Activated CD4-positive, alpha-beta T cell treated with anti-CD3 and anti-CD28 coated beads for 4 hours (primary cell): ENCODE measurements around the gene NAGA.
A peak's percentile ranks its signal among the peaks of the same experiment; 100 is the strongest.
"Not testable (repeated sequence)": the region's sequence is repeated elsewhere in the genome, so short reads cannot be mapped to it uniquely, and the experiment has no call there.

Source experiments
- DNase-seq, 2 donors: peaks; one replicate each; pipeline ENCODE4 v3.0.0-alpha.2; 2020

The NAGA gene

GRCh38 chr22:42070517-42071422, at the start of gene NAGA:
TSS of gene NAGA (minus strand) at chr22:42070812. CDS start at chr22:42070297, 515 bp downstream.
- DNase-seq: peak; percentile 81 to 89

- DNase-seq: no peak
These were observed 46.3 kb upstream of the NAGA start for GRCh38 chr22:42116848-42117424.

GRCh38 chr22:42115420-42115830, 44.8 kb upstream of the NAGA start:
- DNase-seq: not testable (repeated sequence)

- no peak for DNase-seq
These were observed 44.1 kb upstream of the NAGA start for GRCh38 chr22:42114721-42115120.

- not testable (repeated sequence) for DNase-seq
These were observed 42.2 kb upstream of the NAGA start for GRCh38 chr22:42112793-42113192.

- DNase-seq: no peak
These were observed 41.2 kb upstream of the NAGA start for GRCh38 chr22:42111798-42112197.

- DNase-seq: no peak
These were observed 38.2 kb upstream of the NAGA start for GRCh38 chr22:42108848-42109247.

GRCh38 chr22:42104332-42104860, 33.8 kb upstream of the NAGA start:
- not testable (repeated sequence) for DNase-seq

- DNase-seq: no peak
These were observed 30.6 kb upstream of the NAGA start for GRCh38 chr22:42101199-42101598.

GRCh38 chr22:42091455-42091782, 20.8 kb upstream of the NAGA start:
- DNase-seq: no peak

- peak; percentile 96 to 98 for DNase-seq
These were observed 20.2 kb upstream of the NAGA start, which contains the start of gene NDUFA6 for GRCh38 chr22:42090596-42091454. TSS of gene NDUFA6 (minus strand) at chr22:42090772. CDS start at chr22:42090744, 28 bp downstream.

GRCh38 chr22:42086051-42086450, 15.4 kb upstream of the NAGA start:
- DNase-seq: no peak

GRCh38 chr22:42084874-42085273, 14.3 kb upstream of the NAGA start:
- DNase-seq: no peak

- DNase-seq: no peak
These were observed 12.5 kb upstream of the NAGA start for GRCh38 chr22:42083119-42083518.

- DNase-seq: no peak
These were observed 9.7 kb upstream of the NAGA start for GRCh38 chr22:42080287-42080686.

- peak; percentile 98 to 100 for DNase-seq
These were observed 9.0 kb upstream of the NAGA start, which contains the start of gene SMDT1 for GRCh38 chr22:42079319-42080251. TSS of gene SMDT1 (plus strand) at chr22:42079700. CDS start at chr22:42079769, 69 bp downstream.

- DNase-seq: no peak
These were observed 8.1 kb upstream of the NAGA start for GRCh38 chr22:42078469-42079318.

GRCh38 chr22:42077486-42078125, 7.0 kb upstream of the NAGA start:
- DNase-seq: no peak

GRCh38 chr22:42076764-42077485, 6.3 kb upstream of the NAGA start:
- DNase-seq: no peak
